ENCODE results near the gene PCDHGB3. TPM values are rescaled to one million over a fixed set of nuclear protein-coding genes. Genes with fewer than 3 reads are reported as not detected.
"Not testable (repeated sequence)": the region's sequence is repeated elsewhere in the genome, so short reads cannot be mapped to it uniquely, and the experiment has no call there.

Gene PCDHGB3
- total and polyA plus RNA-seq, 2 donors (not counting 1 experiment from before 2014, with no cell fraction given): 0.52 to 3.8 TPM

- Histone ChIP-seq H3K9me3 (ENCODE audit: control extremely low read depth in 1 of 3, control insufficient read depth in 2 of 3, insufficient read depth in 1 of 3, low read length in 2 of 3) (peaks cover 6 to 48% (median 27%) of the 10 kb centered on the region in 3 donors), H3K27me3 (replicated peaks in 1 of 4; ENCODE audit: control extremely low read depth in 1 of 4, control insufficient read depth in 3 of 4, insufficient read depth in 4 of 4, low read length in 3 of 4) (peaks cover 0 to 60% (median 39%) of the 10 kb centered on the region in 4 experiments)
- ATAC-seq (ENCODE audit: low read depth): peak; percentile 65
- CTCF ChIA-PET: interaction anchor here (1.1 to 1.3 kb wide), 2 partner anchors 26 to 176 kb away, joined by 3 to 4 read pairs; partner anchors contain the start of gene PCDHGA10
- H3K4me1 Mint-ChIP-seq; H3K27ac ChIP-seq (ENCODE audit: low read length in 2 of 2); H3K4me2 ChIP-seq (replicated peaks; ENCODE audit: low read depth, low read length, poor library complexity, severe bottlenecking); H3K36me3 ChIP-seq (replicated peaks in 1 of 2; ENCODE audit: control extremely low read depth in 1 of 2, control insufficient read depth in 1 of 2, extremely low read depth in 1 of 2, insufficient read depth in 2 of 2, low read length in 1 of 2); H3K27ac Mint-ChIP-seq; H2AFZ ChIP-seq (ENCODE audit: insufficient read depth, low read depth, low read length, poor library complexity, severe bottlenecking); H3K9me3 Mint-ChIP-seq (ENCODE audit: insufficient read depth); H3K79me2 ChIP-seq (ENCODE audit: control insufficient read depth, insufficient read depth, low read length); H3K9ac ChIP-seq (ENCODE audit: low read length); POLR2A ChIA-PET; H3K4me3 ChIP-seq (ENCODE audit: control extremely low read depth in 1 of 5, extremely low read depth in 1 of 5, insufficient read depth in 1 of 5, low read depth in 2 of 5, low read length in 4 of 5); H3K4me1 ChIP-seq (ENCODE audit: control insufficient read depth in 2 of 2, insufficient read depth in 2 of 2, low read length in 2 of 2); intact Hi-C loops (cut with micrococcal nuclease); H4K20me1 ChIP-seq (ENCODE audit: control insufficient read depth, insufficient read depth, low read length, poor library complexity, severe bottlenecking): not testable (repeated sequence)
- peak; percentile 8 for DNase-seq
- Mint-ChIP-seq H3K27me3 (peaks cover 64% of the 10 kb centered on the region), H3K4me3 (peak within 1 kb of the TSS; percentile 45)
- TF ChIP-seq CTCF (IDR thresholded peaks at IDR 0.05): peak; percentile 24
- WGBS (ENCODE audit: insufficient coverage): 55% methylated on average over 11 of the region's 40 CpGs
Observed at GRCh38 chr5:141387557-141388311, 17.7 kb downstream of the PCDHGB3 start, which contains the start of gene PCDHGB4. PCDHGB4 (plus strand) TSS chr5:141387698; CDS start chr5:141387885, 187 bp downstream.

- ATAC-seq (ENCODE audit: low read depth) (no peak), DNase-seq (no peak)
- Histone ChIP-seq H3K79me2 (ENCODE audit: control insufficient read depth, insufficient read depth, low read length) (no peaks in the 10 kb centered on the region), H3K4me3 (ENCODE audit: control extremely low read depth in 1 of 5, extremely low read depth in 1 of 5, insufficient read depth in 1 of 5, low read depth in 2 of 5, low read length in 4 of 5) (no peak overlapping the region), H3K4me2 (replicated peaks; ENCODE audit: low read depth, low read length, poor library complexity, severe bottlenecking) (no peak overlapping the region), H3K27me3 (replicated peaks in 1 of 4; ENCODE audit: control extremely low read depth in 1 of 4, control insufficient read depth in 3 of 4, insufficient read depth in 4 of 4, low read length in 3 of 4) (peaks cover 0 to 60% (median 38%) of the 10 kb centered on the region in 4 experiments), H3K9me3 (ENCODE audit: control extremely low read depth in 1 of 3, control insufficient read depth in 2 of 3, insufficient read depth in 1 of 3, low read length in 2 of 3) (peaks cover 5 to 48% (median 31%) of the 10 kb centered on the region in 3 donors), H2AFZ (ENCODE audit: insufficient read depth, low read depth, low read length, poor library complexity, severe bottlenecking) (no peak overlapping the region), H4K20me1 (ENCODE audit: control insufficient read depth, insufficient read depth, low read length, poor library complexity, severe bottlenecking) (no peaks in the 10 kb centered on the region), H3K36me3 (replicated peaks in 1 of 2; ENCODE audit: control extremely low read depth in 1 of 2, control insufficient read depth in 1 of 2, extremely low read depth in 1 of 2, insufficient read depth in 2 of 2, low read length in 1 of 2) (no peaks in the 10 kb centered on the region), H3K4me1 (ENCODE audit: control insufficient read depth in 2 of 2, insufficient read depth in 2 of 2, low read length in 2 of 2) (no peaks in the 10 kb centered on the region), H3K9ac (ENCODE audit: low read length) (no peak overlapping the region), H3K27ac (ENCODE audit: low read length in 2 of 2) (no peak overlapping the region)
- TF ChIP-seq CTCF (IDR thresholded peaks at IDR 0.05): no peak
- no peak for TF ChIP-seq EZH2 (IDR thresholded peaks at IDR 0.05; ENCODE audit: borderline replicate concordance, insufficient read depth, low read depth, low read length, poor library complexity, severe bottlenecking)
- H3K4me1 Mint-ChIP-seq: peaks cover 3% of the 10 kb centered on the region
- POLR2A ChIA-PET: no interaction called here
- peaks cover 64% of the 10 kb centered on the region for H3K27me3 Mint-ChIP-seq
- no peak overlapping the region for H3K27ac Mint-ChIP-seq
- WGBS (ENCODE audit: insufficient coverage): 80% methylated on average over 2 of the region's 10 CpGs
- CTCF ChIA-PET: no interaction called here
- peaks cover 11% of the 10 kb centered on the region for H3K9me3 Mint-ChIP-seq (ENCODE audit: insufficient read depth)
- intact Hi-C loops (cut with micrococcal nuclease): no loop called here
- no peak overlapping the region for H3K4me3 Mint-ChIP-seq
Observed at GRCh38 chr5:141388661-141389060, 18.6 kb downstream of the PCDHGB3 start.
